Stimulated activated CD4-positive, alpha-beta T cell treated with anti-CD3 and anti-CD28 coated beads, Interleukin-1b, Interleukin-23, amount 100 ng/mL, for 24 hours (primary cell): ENCODE data around the gene MON1A.

Source experiments
- DNase-seq, 4 experiments: peaks; one replicate each; pipeline ENCODE4 v3.0.0-alpha.2; 2020; ENCODE audit warnings: low read depth in 4 of 4, low spot score in 1 of 4

The MON1A gene

DNA sequence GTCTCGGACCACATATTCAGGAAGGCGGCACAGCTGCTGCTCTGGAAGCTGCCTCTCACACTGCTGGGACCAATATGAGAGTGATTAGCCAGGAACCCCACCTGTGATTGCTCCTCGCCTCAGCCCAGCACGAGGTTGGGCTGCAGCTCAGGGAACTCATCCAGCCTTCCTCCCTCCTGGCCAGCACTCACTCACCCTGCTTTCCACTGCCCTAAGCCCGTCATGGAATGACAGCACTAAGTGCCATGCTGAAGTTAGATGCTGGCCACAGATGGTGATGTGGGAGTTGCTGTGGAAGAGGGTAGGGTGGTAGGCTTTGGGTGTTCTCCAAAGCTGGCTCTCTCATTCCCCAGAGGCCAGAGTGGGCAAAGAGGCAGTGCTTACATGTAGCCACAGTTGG lies 33.3 kb downstream of the MON1A start:
- DNase-seq, result no peak

DNA sequence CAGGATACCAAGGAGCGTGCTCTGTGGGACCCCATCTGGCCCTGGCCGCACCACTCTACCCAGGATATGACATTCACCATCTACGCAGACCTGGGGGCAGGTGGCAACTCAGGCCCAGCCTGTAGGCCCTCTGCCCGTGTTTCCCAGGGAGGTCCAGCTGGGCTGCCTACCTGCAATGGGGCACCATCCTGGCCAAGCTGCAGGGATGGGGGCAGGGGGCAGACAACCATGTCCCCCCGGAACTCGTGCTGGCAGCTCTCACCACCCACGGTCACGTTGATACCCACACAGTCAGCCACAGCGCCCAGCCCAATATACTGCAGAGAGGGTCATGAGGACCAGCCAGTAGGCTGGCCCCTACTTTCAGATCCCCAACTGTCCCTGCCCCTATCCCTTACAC lies 33.8 kb downstream of the MON1A start:
- no peak for DNase-seq

DNA sequence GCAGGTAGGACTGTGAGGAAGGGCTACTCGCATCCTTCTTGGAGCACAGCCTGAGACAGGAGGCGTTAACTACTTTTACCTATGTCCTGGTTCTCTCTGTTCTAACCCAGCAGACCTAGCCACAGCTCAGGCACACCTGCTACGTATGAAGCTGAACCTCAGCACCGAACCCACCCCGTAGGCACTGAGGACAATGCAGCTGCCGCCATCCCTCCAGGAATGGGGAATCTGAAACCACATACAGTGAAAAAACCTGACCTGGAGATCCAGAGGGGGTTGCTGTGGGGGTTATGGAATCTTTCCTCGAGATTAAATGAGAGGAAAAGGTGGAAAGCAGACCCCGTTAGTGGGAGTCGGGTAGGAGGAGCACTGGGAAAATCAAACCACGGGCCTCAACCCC lies 40.3 kb downstream of the MON1A start:
- DNase-seq, result no peak

DNA sequence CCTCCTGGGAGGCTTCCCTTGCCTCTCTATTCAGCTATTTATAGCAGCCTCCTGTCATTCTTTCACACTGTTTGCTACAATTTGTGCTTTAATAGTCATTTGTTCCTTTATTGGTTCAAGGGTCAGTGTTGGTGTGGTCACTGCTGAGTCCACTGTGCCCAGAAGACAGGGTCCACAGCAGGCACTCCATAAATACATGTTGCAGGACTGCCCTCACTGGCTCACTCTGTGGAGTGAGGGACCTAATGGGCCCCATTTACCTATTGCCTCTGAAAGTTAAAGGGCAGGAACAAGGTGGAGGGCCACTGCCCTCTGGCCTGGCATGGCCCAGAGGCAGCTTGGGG lies 42.7 kb downstream of the MON1A start:
- no peak for DNase-seq

GRCh38 chr3:49883998-49884397 lies 45.6 kb downstream of the MON1A start:
- no peak for DNase-seq

DNA sequence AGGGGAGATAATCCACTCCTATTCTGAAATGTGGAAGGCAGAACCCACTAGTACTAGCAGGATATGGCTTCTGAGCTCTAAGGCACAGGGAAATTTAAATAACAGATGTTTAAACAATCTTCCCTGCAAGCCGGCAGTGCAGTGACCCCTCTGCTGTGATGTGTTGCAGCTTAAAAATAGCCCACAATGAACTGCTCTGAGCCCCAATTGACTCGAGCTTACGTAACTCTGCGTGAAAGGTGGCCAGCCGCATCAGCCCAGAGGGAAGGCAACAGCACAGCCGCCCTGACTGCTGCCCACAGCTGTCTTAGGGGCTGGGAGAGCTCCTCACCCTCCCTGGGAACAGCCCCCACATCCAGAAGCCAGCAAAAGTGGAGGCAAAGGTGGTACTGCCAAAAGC lies 47.4 kb downstream of the MON1A start:
- no peak for DNase-seq

DNA sequence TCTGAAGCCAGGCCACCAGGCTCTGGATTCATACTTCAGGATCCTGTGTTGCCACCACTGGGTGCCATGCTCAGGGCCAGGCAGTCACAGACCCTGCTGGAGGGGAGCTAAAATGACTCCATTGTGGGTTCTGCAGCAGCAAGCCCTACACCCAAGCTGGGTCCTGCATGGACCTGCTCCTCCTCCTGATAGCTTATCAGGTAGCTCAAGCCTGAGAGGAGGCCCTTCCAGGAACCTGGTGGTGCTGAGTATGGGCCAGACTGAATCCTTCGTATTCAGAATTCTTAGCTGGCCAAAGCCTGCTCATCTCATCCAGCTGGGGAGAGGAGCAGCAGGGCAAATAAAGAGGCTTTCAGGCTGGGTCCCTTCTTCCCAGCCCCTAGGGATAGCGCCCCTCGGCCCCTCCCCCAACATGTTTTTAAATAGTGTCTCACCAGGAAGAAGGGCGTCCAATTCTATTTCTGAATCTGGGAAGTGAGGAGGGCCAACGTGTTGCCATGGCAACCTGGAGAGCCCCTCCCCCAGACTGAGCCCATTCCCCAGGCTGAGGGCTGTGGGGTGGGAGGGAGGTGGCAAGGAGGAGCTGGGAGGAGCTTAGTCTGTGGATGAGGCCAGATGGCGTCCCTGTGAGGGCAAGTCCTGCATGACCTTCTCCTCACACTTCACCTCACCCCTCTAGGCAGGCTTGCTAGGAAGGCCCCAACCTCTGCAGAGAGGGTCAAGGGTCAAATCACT lies 48.9 kb downstream of the MON1A start:
- no peak for DNase-seq

GRCh38 chr3:49879721-49880120 lies 49.9 kb downstream of the MON1A start:
- no peak for DNase-seq

DNA sequence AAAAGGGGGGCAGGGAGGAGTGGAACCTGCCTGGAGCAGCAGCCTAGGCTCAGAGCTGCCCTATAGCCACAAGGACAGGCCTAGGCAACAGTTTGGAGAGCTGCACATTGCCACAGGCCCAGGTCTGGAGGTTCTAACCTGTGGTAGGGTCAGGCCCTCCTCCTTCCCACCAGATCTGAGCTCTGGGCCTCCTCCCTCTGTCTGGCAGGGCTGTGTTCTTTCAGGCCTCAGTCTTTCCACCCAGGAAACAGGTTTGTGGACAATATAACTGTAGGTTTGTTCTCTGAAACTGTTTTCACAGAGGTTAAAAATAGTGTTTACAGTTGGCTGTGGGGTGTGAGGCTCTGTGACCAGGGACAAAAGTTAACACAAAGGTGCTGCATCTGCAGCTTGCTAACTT lies 50.9 kb downstream of the MON1A start:
- DNase-seq, result no peak

GRCh38 chr3:49877716-49878115 lies 51.9 kb downstream of the MON1A start:
- no peak for DNase-seq

DNA sequence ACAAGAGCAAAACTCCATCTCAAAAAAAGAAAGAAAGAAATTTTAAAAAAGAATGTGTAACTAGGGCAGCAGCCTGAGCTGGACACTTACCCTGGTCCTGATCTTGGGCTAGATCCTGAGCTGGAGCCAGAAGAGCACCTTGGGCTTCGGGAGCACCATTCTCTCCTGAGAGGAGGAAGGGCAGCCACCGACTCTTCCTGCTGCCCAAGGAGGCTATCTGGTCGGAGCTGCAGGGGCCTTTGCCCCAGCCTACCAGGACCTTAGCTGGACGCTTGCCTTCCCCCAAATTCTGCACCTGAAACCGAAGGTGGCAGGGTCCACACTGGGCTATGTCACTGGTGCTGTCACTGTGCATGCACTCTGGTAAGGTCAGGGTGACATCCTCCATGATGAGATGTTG lies 53.0 kb downstream of the MON1A start:
- no peak for DNase-seq

DNA sequence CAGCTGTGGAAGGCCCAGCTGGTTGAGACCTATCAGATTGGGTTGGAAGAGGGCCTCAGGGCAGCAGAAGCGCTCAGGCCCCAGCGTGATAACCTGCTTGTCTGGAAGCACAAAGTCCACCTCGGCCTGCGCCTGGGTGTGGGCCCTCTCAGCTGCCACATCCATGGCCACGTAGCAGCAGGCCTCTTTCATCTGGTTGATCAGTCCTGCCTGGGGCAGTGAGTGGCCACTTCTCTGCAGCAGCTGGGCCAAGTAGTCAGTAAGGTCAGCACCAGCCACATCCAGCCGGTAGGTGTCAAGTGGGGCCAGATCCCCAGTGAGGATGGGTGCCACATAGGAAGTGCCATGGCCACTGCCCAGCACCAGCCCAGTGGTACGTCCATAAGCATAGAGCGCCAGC lies 56.0 kb downstream of the MON1A start:
- no peak for DNase-seq

DNA sequence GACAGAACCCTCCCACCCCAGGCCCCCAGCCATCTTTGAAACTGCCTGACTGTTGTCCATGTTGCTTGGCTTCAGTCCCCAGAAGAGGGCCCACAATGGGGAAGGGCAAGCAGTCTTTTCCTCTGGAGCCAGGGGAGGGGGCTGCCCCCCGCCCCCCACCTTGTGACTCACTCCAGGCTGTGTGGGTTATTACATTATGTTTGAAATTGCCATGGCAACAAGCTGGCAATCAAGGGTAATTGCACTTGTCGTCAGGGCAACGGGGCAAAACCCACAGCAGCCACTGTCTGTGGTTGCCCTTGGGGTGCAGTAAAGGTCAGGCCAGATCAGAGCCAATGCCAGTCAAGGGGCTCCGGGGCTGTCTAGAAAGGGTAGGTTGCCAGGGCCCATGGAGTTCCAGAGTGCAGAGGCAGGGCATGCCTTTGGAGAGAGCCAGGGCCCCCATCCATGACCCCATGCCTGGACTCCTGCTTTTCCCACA lies 56.8 kb downstream of the MON1A start:
- no peak for DNase-seq

DNA sequence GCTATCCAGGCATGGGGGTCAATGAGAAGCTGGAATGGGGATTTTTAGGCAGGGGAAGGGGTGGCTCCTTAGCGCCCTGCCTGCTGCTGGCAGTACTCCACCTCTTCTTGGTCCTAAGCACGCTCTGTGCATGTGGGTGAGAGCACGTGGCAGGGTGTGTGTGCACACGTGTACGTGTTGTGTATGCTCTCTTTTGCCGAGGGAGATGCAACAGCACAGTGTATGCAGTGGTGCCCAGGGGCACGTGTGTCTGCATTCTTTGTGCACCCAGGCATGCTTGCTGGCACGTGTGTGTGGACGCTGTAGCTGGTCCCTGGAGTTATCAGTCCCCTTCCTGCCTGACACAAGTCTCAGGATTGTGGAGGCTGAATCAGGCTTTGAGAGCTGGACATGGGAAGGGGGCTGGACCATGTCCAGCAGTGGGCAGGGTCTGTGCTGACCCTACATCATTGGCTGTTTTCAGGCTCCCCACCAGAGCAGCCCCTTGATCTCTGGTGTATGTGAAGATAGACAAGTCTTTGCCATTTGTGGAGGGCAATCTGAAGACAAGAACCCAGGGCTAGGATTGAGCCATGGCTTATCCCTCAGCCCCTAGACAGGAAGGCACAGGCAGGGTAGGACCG lies 58.0 kb downstream of the MON1A start:
- DNase-seq, result no peak

- peak in 1 of 4 experiments; percentile 13 for DNase-seq
These were observed 60.0 kb downstream of the MON1A start, which contains the start of gene CAMKV for GRCh38 chr3:49869525-49870126. Gene CAMKV (minus strand): TSS chr3:49869906. CDS start chr3:49862388, 7,518 bp downstream.

DNA sequence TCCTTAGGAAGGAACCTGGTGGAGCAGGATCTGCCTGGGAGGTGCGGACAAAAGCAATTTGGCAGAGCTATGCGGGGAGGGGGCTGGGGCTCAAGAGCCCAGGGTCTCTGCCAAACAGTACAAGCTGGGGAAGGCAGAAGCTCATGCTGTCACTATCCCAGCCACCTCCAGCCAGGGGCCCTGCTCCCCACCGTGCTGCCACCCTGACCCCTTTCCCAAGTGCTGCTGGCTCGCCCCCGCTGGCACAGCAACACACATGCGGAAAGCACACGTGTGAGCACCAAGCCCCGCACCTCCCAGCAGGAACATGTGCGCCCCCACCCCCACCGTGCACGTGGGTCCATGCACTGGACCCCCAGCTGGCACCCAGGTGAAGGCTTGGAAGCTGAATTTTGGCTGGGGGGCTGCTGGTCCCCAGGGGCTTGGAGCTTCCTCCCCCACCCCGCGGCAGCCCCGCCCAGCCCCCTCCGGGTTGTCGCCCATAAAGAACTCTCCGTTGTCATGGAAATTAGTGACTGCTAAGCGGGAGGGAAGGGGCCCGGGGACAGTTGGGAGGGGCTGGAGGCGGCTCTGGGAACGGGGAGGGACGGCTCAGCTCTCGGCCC lies 60.6 kb downstream of the MON1A start:
- DNase-seq, result no peak

DNA sequence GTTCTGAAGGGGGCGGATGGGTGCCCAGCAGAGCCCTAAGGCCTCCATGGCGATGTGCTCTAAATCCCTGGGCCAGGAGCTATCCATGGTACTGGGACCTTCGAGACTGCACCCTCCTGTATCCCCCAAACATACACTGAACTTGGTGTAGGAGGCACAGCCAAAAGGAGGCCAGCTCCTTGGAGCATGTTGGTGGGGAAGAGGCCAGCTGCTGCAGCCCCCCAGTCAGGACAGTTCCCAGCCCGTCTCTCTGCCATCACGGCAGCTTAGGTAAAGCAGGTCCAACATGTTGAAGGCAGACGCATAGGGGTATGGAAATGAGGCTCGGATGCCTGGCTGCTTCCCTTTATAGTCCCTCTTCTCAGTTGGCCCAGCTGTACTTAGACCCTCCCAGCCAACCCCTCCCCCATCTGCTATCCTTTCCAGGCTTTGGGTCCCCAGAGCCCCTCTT lies 61.7 kb downstream of the MON1A start:
- DNase-seq, result no peak

DNA sequence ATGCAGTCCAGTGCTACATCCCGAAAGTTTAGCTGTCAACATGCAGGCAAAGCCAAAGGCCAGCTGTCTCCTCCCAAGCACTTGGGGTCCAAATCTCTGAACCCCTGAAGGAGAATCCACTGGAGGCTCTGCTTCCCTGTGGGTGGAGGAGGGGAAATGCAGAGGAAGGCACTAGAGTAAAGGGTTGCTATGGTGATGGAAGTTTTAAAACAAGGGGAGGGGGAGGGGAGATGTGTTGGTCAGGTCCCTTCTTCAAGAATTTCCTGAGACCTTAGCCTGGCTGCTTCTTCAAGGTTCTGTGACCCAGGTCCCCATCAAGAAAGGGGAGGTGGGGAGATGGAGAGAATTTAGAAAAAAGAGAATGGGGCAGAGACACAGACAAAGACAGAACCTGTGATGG lies 62.2 kb downstream of the MON1A start:
- DNase-seq, result no peak

DNA sequence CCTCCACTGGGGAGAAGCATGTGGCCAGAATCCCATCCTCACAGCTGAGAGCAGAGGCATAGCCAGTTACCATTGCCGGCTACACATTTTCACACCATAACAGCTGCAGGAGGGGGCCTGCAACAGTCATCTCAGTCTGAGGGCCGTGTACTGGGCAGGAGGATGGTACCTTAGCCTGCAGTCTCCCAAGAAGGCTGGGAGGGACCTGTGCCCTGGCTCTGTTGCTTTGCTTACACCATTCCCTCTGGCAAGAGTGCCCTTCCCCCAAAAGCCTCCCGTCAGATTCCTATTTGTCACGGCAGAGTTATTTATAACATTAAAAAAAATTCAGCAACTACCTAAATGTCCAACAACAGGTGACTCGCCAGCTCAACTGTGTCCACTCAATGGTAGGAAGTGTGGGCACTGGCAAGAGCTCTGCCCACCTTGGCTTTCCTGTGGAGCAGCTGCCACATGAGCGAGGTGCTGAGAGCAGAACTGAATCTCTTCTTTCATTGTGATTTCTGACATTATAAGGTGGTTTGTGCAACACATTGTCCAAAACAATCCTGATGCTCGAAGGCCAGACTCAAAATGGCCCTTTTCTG lies 64.3 kb downstream of the MON1A start:
- no peak for DNase-seq

DNA sequence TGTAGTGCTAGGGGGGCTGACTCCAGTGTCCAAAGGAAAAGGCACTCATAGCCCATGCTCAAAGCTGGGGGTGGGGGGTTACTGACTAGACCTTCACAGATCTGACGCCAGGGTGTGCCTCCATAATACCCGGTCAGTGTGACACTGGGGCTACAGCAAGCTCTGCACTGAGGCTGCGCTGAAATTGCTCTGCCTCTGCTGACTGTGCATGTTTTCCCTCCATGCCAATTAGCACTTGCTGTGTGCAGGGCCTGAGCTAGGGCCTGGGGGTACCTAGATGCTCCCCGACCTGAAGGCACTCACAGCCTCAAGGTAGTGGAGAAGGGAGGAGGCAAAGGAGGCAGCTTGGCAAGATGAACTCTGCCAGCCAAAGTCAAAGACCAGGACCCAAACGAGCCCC lies 65.1 kb downstream of the MON1A start:
- DNase-seq, result no peak

DNA sequence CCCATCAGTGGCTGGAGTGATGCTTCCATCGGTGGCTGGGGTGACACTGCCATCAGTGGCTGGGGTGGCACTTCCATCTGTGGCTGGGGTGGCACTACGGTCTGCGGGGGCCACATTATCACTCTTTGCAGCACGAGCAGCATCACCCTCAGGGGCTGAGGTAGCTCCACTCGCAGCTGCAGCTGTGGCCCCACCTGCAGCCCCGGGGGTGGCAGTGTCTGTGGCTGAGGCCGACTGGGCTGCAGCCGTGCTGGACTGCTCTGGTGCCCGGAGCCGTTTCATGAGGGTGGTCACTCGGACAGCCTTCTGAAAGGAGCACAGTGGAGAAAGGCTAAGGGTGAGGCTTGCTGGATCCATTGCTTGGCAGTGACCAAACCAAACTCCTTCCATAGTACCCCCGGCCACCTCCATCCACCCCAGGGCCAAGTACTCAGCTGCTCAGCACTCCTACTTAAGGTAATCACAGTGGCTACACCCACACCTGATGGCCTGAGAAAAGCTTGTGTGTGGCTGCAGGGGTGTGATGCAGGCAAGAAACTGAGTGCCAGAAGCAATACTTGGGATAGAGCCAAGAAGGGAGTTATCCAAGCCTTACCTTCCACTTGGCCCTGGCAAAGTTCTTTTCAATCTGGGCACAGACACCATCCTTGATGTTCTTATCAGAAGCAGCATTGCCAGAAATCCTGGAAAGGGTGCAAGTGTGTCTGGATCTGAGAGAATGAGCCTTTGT lies 69.9 kb downstream of the MON1A start:
- DNase-seq, result no peak
